ENCODE results near the gene GJD3.

The GJD3 gene, protein sequence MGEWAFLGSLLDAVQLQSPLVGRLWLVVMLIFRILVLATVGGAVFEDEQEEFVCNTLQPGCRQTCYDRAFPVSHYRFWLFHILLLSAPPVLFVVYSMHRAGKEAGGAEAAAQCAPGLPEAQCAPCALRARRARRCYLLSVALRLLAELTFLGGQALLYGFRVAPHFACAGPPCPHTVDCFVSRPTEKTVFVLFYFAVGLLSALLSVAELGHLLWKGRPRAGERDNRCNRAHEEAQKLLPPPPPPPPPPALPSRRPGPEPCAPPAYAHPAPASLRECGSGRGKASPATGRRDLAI

DNA sequence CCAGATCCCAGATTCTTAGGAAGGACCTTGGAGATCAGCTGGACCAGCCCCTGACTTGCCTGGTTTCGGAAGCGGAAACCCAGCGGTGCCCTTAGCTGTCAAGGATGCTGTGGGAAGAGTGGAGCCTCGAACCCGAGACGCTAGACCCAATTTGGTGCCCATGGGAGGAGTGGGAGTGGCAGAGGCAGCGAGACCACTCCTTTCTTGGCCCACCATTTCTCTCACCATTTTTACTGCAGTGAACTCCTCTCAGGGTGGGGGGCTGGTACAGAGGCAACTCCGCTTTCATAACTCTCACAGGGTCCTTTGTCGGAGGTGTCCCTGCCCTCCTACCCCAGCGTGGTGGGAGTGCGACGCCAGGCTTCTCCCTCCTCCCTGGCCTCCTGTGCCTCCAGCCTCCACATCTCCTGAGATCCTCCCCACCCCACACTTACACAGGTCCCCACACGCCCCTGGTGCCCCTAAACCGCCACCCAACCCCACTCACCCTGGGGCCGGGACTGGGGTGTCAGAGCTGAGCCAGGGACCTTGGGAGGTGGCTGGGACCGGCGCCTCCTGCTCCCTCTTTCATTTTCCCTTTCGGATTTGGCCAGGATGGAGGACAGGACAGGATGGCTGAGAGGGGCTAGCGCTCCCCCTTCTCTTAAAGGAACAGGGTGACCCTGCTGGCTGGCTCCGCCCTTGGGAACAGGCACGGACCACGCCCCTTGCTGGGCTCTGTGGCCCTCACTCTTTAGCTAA lies at the start of gene GJD3:
TSS of gene GJD3 (minus strand) at position 617 of the 741 bp plus-strand sequence. CDS start 922 bp downstream, outside the sequence.
- TF ChIP-seq, protein P1, sequence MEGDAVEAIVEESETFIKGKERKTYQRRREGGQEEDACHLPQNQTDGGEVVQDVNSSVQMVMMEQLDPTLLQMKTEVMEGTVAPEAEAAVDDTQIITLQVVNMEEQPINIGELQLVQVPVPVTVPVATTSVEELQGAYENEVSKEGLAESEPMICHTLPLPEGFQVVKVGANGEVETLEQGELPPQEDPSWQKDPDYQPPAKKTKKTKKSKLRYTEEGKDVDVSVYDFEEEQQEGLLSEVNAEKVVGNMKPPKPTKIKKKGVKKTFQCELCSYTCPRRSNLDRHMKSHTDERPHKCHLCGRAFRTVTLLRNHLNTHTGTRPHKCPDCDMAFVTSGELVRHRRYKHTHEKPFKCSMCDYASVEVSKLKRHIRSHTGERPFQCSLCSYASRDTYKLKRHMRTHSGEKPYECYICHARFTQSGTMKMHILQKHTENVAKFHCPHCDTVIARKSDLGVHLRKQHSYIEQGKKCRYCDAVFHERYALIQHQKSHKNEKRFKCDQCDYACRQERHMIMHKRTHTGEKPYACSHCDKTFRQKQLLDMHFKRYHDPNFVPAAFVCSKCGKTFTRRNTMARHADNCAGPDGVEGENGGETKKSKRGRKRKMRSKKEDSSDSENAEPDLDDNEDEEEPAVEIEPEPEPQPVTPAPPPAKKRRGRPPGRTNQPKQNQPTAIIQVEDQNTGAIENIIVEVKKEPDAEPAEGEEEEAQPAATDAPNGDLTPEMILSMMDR (IDR thresholded peaks at IDR 0.05) = no peak

DNA sequence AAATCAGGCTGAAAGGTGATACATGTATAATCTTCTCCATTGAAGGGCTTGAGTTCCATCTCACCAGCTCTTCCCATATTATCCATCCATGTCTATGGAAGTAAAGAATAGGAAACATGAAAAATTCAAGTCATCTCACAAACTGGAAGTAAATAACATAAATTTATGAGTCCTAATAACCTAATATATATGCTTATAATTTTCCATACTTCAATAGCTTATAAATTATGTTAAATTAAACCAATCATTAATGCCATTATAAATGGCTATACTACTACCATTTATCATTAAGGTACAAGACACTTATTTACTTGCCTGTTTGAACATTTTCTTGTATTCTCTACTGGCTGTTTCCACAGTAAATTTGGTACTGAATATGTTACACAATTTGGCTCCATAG lies 48.3 kb upstream of the GJD3 start:
- TF ChIP-seq, protein P1 (IDR thresholded peaks at IDR 0.05) = no peak

DNA sequence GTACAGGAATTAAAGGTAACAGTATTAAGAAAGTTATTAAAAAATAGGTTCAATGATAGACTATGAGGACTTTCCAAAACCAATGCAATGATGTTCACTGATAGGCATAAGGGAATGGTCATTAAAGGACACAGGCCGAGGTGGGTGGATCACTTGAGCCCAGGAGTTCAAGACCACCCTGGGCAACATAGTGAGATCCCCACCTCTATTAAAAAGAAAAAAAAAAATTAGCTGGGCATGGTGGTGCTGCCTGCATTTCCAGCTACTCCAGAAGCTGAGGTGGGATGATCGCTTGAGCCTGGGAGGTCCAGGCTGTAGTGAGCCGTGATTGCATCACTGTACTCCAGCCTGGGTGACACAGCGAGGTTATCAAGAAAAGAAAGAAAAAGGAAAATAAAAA lies 47.3 kb upstream of the GJD3 start:
- TF ChIP-seq, protein P1 (IDR thresholded peaks at IDR 0.05) = no peak

DNA sequence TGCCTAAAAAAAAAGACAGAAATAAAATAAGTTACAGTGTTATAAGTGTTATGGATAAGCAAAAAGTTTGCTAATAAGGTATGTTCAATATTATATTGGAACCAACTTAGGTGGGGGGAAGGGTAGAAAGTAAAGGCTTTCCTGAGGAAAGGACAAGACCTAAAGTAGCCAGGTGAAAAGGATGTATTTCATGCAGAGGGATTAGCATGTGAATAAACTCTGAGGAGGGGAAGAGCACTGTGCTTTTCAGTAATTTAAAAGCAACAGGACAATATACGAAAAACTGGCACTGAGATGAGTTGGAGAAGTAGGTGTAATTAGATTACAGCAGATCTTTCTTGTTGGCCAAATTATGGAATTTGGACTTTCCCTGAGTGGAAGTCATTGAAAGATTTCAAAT lies 45.5 kb upstream of the GJD3 start:
- TF ChIP-seq, protein P1 (IDR thresholded peaks at IDR 0.05) = no peak

DNA sequence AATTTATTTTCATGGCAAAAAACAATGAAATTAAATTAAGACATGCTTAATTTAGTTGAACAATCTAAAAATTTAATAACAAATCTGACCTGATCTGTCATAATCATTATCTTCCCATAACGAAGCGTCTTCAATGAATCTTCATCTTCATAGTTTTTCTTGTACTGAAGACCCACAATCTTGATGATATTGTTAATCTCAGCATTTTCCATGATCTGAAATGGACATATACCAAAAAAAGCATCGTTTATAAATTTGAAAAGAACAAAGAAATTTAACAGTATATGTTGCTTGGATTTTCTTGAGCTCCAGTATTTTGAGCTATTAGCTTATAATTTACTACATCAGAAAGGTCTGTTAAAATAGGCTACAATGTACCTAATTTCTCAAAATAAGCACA lies 42.9 kb upstream of the GJD3 start:
- TF ChIP-seq, protein P1 (IDR thresholded peaks at IDR 0.05) = no peak

DNA sequence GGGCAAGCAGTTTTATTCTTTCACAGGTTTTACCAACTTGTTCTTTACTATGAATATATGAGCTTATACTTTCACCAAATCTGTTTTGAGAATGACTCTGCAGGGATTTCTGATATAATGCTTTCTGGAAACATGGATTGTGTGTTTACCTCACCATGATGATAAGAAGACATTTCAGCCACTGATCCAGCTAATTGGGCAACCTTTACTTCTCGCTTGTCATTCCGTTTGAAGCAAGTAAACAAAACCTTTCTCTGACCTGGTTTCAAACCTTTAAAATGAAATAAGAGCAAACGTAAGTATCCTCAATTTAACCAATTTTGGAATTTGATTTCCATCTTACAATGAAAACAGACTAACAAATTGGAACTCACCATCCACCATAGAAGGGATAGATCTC lies 39.5 kb upstream of the GJD3 start:
- TF ChIP-seq, protein P1 (IDR thresholded peaks at IDR 0.05) = no peak

DNA sequence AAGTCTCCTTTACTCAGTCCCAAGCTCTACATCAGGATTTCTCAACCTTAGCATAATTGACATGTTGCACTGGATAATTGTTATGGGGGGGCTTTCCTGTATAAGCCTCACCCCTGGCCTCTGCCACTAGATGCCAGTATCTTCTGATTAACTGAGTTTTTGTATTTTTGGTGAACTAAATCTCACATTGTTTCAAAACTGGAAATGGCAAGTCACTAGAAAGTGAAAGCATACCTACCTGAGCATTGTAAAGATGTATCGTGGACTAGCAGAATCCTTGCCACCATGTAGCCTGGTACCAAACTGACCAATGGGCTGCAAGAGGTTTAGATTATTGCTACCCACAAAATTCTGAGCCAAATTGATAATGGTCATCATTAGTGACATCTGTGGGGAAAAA lies 38.1 kb upstream of the GJD3 start:
- TF ChIP-seq, protein P1 (IDR thresholded peaks at IDR 0.05) = no peak
